ENCODE data around the gene RHBDF1. TPM values are rescaled to one million over a fixed set of nuclear protein-coding genes. Genes with fewer than 3 reads are reported as not detected.

The RHBDF1 gene
- total and polyA plus RNA-seq, 12 donors: 18.5 to 89.8 (median 24.7) TPM

- H3K27ac ChIP-seq: peak overlapping the region in 1 of 10 donors; percentile 44
- no peaks in the 10 kb centered on the region for H3K9me3 ChIP-seq
- peaks cover 0 to 72% (median 30%) of the 10 kb centered on the region in 9 donors for H3K36me3 ChIP-seq
- ATAC-seq (no peak), DNase-seq (no peak)
- peaks cover 16 to 42% (median 32%) of the 10 kb centered on the region in 9 donors for H3K4me1 ChIP-seq
- H3K4me3 ChIP-seq: no peak overlapping the region
- H3K27me3 ChIP-seq: no peaks in the 10 kb centered on the region
- intact Hi-C loops (cut with DNase I): no loop called here
- TF ChIP-seq CTCF (IDR thresholded peaks at IDR 0.05): no peak
- WGBS, 2 donors: 91% methylated on average over 23 of the region's 23 CpGs
These were observed 14.1 kb upstream of the RHBDF1 start for GRCh38 chr16:86483-86952.

DNA sequence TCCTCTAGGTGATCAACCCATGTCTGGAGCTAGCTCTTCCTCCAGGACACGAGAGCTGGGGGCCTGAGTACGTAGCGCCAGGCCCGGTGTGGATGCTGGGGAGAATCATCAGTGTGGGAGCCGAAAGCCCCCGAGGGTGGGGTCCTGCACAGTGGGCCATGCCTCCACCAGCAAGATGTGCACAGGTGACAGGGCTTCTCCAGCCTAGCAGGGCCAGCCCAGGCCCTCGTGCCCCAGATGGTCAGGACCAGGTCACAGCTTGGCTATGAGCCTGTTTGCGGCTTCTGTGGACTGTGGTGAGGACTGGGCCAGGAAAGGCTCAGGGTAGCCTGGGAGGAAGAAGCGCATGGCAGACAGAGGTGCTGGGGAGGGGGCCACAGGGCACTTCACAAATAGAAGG lies 13.4 kb upstream of the RHBDF1 start:
- Histone ChIP-seq H3K27me3 (no peaks in the 10 kb centered on the region), H3K4me1 (peaks cover 16 to 36% (median 30%) of the 10 kb centered on the region in 9 donors), H3K36me3 (peaks cover 0 to 73% (median 30%) of the 10 kb centered on the region in 9 donors), H3K4me3 (no peak overlapping the region), H3K9me3 (no peaks in the 10 kb centered on the region), H3K27ac (peak overlapping the region in 6 of 10 donors; percentile 44 to 79 (median 63))
- WGBS, 2 donors: 76 to 82% methylated on average over 9 of the region's 9 CpGs
- ATAC-seq (no peak), DNase-seq (no peak)
- no peak for TF ChIP-seq CTCF (IDR thresholded peaks at IDR 0.05)
- intact Hi-C loops (cut with DNase I): no loop called here

DNA sequence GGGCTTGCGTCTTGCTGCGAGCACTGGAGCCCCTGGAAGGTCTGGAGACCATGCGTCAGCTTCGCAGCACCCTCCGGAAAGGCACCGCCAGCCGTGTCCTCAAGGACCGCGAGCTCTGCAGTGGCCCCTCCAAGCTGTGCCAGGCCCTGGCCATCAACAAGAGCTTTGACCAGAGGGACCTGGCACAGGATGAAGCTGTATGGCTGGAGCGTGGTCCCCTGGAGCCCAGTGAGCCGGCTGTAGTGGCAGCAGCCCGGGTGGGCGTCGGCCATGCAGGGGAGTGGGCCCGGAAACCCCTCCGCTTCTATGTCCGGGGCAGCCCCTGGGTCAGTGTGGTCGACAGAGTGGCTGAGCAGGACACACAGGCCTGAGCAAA lies 13.0 kb upstream of the RHBDF1 start:
- Histone ChIP-seq H3K9me3 (no peaks in the 10 kb centered on the region), H3K4me1 (peaks cover 16 to 34% (median 30%) of the 10 kb centered on the region in 9 donors), H3K36me3 (peaks cover 0 to 77% (median 30%) of the 10 kb centered on the region in 9 donors), H3K27ac (peak overlapping the region; percentile 44 to 81 (median 72)), H3K27me3 (no peaks in the 10 kb centered on the region), H3K4me3 (peak overlapping the region in 1 of 10 donors; percentile 2)
- DNase-seq: no peak
- 67 to 78% methylated on average over 18 of the region's 18 CpGs for WGBS, 2 donors
- TF ChIP-seq CTCF (IDR thresholded peaks at IDR 0.05): no peak
- intact Hi-C loops (cut with DNase I): no loop called here
- peak in 3 of 8 donors; percentile 1 to 2 (median 2) for ATAC-seq

DNA sequence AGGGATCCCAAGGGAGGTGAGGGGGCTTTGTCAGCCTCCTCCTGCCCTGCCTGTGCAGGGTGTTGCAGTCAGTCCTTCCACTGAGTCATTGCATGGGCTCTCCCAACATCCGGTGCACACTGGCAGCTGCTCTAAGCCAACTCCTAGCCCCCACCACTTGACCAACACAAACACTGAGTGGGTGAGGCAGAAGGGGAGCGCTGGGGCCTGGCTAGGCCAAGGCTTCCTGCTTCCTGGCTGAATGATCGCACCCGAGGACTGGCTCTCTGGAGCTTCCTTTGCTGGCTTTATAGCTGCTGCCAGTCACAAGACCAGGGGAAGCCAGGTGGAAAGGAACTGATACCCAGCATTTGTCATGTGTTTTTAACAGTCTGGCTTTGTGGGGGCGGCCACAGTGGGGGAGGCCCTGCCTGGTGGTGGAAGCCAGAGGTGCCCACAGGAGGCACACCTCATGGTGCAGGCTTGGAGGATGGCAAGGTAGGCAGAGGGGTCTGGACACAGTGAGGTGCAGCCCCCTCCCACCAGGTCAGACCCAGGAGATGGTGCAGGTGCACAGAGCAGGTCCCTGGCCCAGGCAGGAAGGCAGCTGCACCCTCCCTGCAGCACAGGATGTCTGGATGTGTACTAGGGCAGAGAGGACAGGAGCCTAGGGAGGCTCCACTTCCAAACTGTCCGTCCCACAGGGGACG lies 12.4 kb upstream of the RHBDF1 start:
- no peaks in the 10 kb centered on the region for H3K9me3 ChIP-seq
- peaks cover 0 to 77% (median 29%) of the 10 kb centered on the region in 9 donors for H3K36me3 ChIP-seq
- H3K4me3 ChIP-seq: peak overlapping the region in 1 of 10 donors; percentile 2
- DNase-seq: peak in 1 of 2 donors; percentile 76
- H3K4me1 ChIP-seq: peaks cover 16 to 34% (median 28%) of the 10 kb centered on the region in 9 donors
- peak overlapping the region; percentile 44 to 81 (median 72) for H3K27ac ChIP-seq
- 40 to 48% methylated on average over 7 of the region's 7 CpGs for WGBS, 2 donors
- peak; percentile 64 to 88 (median 80) for ATAC-seq
- no peak for TF ChIP-seq CTCF (IDR thresholded peaks at IDR 0.05)
- no peaks in the 10 kb centered on the region for H3K27me3 ChIP-seq
- intact Hi-C loops (cut with DNase I): no loop called here
